Activated B cell treated with CpG ODN at 0.5 μM for 24 hours (primary cell): ENCODE measurements around the gene OR6J1. TPM values are rescaled to one million over a fixed set of nuclear protein-coding genes. Genes with fewer than 3 reads are reported as not detected.
"Not testable (repeated sequence)": the region's sequence is repeated elsewhere in the genome, so short reads cannot be mapped to it uniquely, and the experiment has no call there.

Source experiments
- ATAC-seq: fragments of 200-7000 bp; cut with Tn5 transposase; one replicate; pipeline ENCODE4 v1.10.0; 2021; ENCODE audit warnings: low read depth, mild to moderate bottlenecking, moderate library complexity
- CTCF ChIA-PET: fragments of 350-600 bp; sonication (Branson Sonifier 250); formaldehyde crosslinking; loops from one replicate; lab custom pipeline; 2021; ENCODE audit warnings: antibody characterized with exemption; lab: Charles Lee
- POLR2A ChIA-PET: fragments of 350-600 bp; sonication (Branson Sonifier 250); formaldehyde crosslinking; loops from one replicate; lab custom pipeline; 2021; ENCODE audit warnings: antibody characterized with exemption; lab: Charles Lee
- DNase-seq: peaks from one replicate; pipeline ENCODE4 v3.0.0; 2022
- H3K27ac Mint-ChIP-seq: one replicate; pipeline ENCODE4 v1.8.0; 2020; ENCODE audit warnings: mixed read lengths
- H3K27me3 Mint-ChIP-seq: one replicate; pipeline ENCODE4 v1.8.0; 2021; ENCODE audit warnings: mixed read lengths
- H3K36me3 Mint-ChIP-seq: one replicate; pipeline ENCODE4 v1.8.0; 2021; ENCODE audit warnings: low read depth, mixed read lengths
- H3K4me1 Mint-ChIP-seq: one replicate; pipeline ENCODE4 v1.8.0; 2021; ENCODE audit warnings: mixed read lengths
- H3K4me3 Mint-ChIP-seq: one replicate; pipeline ENCODE4 v1.8.0; 2020; ENCODE audit warnings: mild to moderate bottlenecking, mixed read lengths
- H3K9me3 Mint-ChIP-seq: one replicate; pipeline ENCODE4 v1.8.0; 2020; ENCODE audit warnings: mixed read lengths
- intact Hi-C: fragments of 100-400 bp; cut with micrococcal nuclease; formaldehyde crosslinking; loops from one replicate; pipeline ENCODE4 v1.15.1; 2024
- total RNA-seq: library from RNA; stranded (reverse); gene quantifications from 2 replicates; pipeline ENCODE4 v1.2.3, GENCODE V29; 2022
- TF ChIP-seq, protein P1 (sequence below): fragments of 200-600 bp; IDR thresholded peaks from one replicate; pipeline ENCODE4 v1.8.0; 2022; ENCODE audit warnings: antibody characterized with exemption, mild to moderate bottlenecking

The OR6J1 gene
- total RNA-seq, 1 donor from 2014 or later, result not detected

DNA sequence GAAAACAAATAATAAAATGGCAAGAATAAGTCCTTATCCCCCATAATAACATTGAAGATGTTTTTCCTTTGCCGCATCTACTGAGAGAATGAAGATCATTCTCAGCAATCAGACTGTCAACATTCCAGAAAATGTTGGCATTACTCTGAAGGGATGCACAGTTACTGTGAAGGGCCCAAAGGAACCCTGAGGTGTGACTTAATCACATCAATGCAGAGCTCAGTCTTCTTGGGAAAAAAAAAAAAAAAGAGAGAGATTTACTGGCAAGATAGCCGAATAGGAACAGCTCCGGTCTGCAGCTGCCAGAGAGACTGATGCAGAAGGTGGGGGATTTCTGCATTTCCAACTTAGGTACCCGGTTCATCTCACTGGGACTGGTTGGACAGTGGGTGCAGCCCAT, 41.3 kb upstream of the OR6J1 start:
- no peaks in the 10 kb centered on the region for H3K36me3 Mint-ChIP-seq
- ATAC-seq, result no peak
- no peaks in the 10 kb centered on the region for H3K4me1 Mint-ChIP-seq
- no peak overlapping the region for H3K4me3 Mint-ChIP-seq
- peaks cover 36% of the 10 kb centered on the region for H3K27me3 Mint-ChIP-seq
- ChIA-PET POLR2A (no interaction called here), CTCF (interaction anchor here (0.7 kb wide), 1 partner anchor 17 kb away, joined by 3 read pairs; no protein-coding TSS in a partner anchor)
- H3K9me3 Mint-ChIP-seq, result peaks cover 2% of the 10 kb centered on the region
- H3K27ac Mint-ChIP-seq, result no peak overlapping the region
- TF ChIP-seq, protein P1, sequence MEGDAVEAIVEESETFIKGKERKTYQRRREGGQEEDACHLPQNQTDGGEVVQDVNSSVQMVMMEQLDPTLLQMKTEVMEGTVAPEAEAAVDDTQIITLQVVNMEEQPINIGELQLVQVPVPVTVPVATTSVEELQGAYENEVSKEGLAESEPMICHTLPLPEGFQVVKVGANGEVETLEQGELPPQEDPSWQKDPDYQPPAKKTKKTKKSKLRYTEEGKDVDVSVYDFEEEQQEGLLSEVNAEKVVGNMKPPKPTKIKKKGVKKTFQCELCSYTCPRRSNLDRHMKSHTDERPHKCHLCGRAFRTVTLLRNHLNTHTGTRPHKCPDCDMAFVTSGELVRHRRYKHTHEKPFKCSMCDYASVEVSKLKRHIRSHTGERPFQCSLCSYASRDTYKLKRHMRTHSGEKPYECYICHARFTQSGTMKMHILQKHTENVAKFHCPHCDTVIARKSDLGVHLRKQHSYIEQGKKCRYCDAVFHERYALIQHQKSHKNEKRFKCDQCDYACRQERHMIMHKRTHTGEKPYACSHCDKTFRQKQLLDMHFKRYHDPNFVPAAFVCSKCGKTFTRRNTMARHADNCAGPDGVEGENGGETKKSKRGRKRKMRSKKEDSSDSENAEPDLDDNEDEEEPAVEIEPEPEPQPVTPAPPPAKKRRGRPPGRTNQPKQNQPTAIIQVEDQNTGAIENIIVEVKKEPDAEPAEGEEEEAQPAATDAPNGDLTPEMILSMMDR, result no peak
- DNase-seq, result no peak
- intact Hi-C loops, result no loop called here

DNA sequence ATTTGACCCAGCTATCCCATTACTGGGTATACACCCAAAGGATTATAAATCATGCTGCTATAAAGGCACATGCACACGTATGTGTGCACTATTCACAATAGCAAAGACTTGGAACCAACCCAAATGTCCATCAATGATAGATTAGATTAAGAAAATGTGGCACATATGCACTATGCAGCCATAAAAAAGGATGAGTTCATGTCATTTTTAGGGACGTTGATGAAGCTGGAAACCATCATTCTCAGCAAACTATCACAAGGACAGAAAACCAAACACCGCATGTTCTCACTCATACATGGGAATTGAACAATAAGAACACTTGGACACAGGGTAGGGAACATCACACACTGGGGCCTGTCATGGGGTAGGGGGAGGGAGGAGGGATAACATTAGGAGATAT, 39.3 kb upstream of the OR6J1 start:
- DNase-seq, H3K4me3 Mint-ChIP-seq, H3K9me3 Mint-ChIP-seq, H3K4me1 Mint-ChIP-seq, ATAC-seq, H3K36me3 Mint-ChIP-seq, POLR2A ChIA-PET, intact Hi-C loops, H3K27ac Mint-ChIP-seq, CTCF ChIA-PET: not testable (repeated sequence)
- H3K27me3 Mint-ChIP-seq, result peaks cover 47% of the 10 kb centered on the region

DNA sequence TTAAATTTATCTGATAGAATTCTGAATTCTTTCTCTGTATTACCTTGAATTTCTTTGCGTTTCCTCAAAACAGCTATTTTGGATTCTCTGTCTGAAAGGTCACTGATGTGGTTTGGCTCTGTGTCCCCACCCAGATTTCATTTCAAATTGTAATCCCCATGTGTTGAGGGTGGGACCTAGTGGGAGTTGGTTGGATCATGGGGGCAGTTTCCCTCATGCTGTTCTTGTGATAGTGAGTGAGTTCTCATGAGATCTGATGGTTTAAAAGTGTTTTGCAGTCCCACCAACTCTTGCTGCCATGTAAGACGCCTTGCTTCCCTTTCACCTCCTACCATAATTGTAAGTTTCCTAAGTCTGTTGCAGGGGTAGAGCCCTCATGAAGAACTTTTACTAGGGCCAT, 34.1 kb upstream of the OR6J1 start:
- intact Hi-C loops, result no loop called here

DNA sequence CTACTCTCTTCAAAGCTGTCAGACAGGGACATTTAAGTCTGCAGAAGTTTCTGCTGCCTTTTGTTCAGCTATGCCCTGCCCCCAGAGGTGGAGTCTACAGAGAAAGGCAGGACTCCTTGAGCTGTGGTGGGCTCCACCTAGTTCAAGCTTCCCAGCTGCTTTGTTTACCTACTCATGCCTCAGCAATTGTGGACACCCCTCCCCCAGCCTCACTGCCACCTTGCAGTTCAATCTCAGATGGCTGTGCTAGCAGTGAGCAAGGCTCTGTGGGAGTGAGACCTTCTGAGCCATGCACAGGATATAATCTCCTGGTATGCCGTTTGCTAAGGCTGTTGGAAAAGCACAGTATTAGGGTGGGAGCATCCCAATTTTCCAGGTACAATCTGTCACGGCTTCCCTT, 33.4 kb upstream of the OR6J1 start:
- POLR2A ChIA-PET, DNase-seq, CTCF ChIA-PET, H3K4me1 Mint-ChIP-seq, intact Hi-C loops, H3K4me3 Mint-ChIP-seq, ATAC-seq, H3K36me3 Mint-ChIP-seq, H3K27ac Mint-ChIP-seq, H3K9me3 Mint-ChIP-seq: not testable (repeated sequence)
- peaks cover 27% of the 10 kb centered on the region for H3K27me3 Mint-ChIP-seq

More for the DNA sequence above, 34.1 kb upstream of the OR6J1 start:
- ChIA-PET CTCF (no interaction called here), POLR2A (no interaction called here)
- H3K4me3 Mint-ChIP-seq, result no peak overlapping the region
- H3K27me3 Mint-ChIP-seq, result peaks cover 34% of the 10 kb centered on the region
- H3K27ac Mint-ChIP-seq, result no peak overlapping the region
- TF ChIP-seq, protein P1, result no peak
- ATAC-seq (no peak), DNase-seq (no peak)
- no peaks in the 10 kb centered on the region for H3K9me3 Mint-ChIP-seq
- no peaks in the 10 kb centered on the region for H3K36me3 Mint-ChIP-seq
- H3K4me1 Mint-ChIP-seq, result no peaks in the 10 kb centered on the region

DNA sequence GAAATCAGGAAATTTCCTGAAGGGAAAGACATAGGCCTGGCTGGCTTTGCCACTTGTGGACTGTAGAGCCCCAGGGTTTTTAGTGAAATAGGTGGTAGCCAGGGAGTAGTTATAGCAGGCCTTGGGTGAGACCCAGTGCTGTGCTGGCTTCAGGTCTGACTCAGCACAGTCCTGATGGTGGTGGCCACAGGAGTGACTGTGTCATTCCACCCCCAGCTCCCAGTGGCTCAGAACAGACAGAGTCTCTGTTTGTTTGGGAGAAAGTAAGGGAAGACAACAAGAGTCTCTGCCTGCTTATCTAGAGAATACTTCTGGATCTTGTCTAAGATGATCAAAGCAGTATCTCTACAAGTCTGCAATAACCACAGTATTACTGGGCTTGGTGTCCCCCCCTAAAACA, 27.5 kb upstream of the OR6J1 start:
- DNase-seq (no peak), ATAC-seq (no peak)
- CTCF ChIA-PET, result no interaction called here
- TF ChIP-seq, protein P1, result no peak
- Mint-ChIP-seq H3K4me1 (no peaks in the 10 kb centered on the region), H3K27me3 (peaks cover 2% of the 10 kb centered on the region), H3K27ac (no peak overlapping the region), H3K9me3 (no peaks in the 10 kb centered on the region), H3K4me3 (no peak overlapping the region), H3K36me3 (no peaks in the 10 kb centered on the region)
- POLR2A ChIA-PET, result no interaction called here
- intact Hi-C loops, result no loop called here

DNA sequence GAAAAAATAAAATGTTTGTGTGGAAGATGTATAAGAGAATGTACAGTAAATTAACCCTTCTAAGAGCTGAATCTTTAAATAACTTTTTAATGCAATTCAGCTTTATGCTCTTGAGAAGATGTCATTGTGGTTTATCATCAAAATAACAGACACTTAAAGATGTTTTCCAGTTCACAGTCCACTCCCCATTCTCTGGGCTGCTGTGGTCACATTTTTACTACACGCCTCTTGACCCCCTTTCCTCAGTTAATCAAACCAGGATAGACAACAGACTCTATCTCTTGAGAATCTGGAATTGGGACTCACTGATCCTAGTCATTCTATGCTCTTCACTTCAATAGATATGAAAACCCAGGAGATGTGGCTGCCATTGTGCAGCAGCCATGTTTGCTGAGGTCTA, 24.7 kb upstream of the OR6J1 start:
- intact Hi-C loops, result no loop called here
- no peak overlapping the region for H3K27ac Mint-ChIP-seq
- H3K36me3 Mint-ChIP-seq, result no peaks in the 10 kb centered on the region
- POLR2A ChIA-PET, result no interaction called here
- TF ChIP-seq, protein P1, result no peak
- no peak overlapping the region for H3K4me3 Mint-ChIP-seq
- no peak for ATAC-seq
- no peaks in the 10 kb centered on the region for H3K9me3 Mint-ChIP-seq
- CTCF ChIA-PET, result interaction anchor here (0.9 kb wide), 1 partner anchor 17 kb away, joined by 3 read pairs; no protein-coding TSS in a partner anchor
- DNase-seq, result no peak
- peaks cover 2% of the 10 kb centered on the region for H3K27me3 Mint-ChIP-seq
- no peaks in the 10 kb centered on the region for H3K4me1 Mint-ChIP-seq
